Vagina (tissue), 2 donors: ENCODE results near the gene ARTN.

Source experiments
- POLR2A ChIP-seq, 2 donors: fragments of 450-650 bp; IDR thresholded peaks; one replicate each; pipeline ENCODE4 v1.6.1; 2017; ENCODE audit warnings: antibody characterized with exemption in 2 of 2, mild to moderate bottlenecking in 2 of 2, moderate library complexity in 2 of 2
- POLR2AphosphoS5 ChIP-seq, 2 donors: sonication (generic); formaldehyde crosslinking; IDR thresholded peaks; one replicate each; pipeline ENCODE4 v1.9.0; 2017; ENCODE audit warnings: antibody characterized with exemption in 2 of 2, mild to moderate bottlenecking in 2 of 2, low read depth in 1 of 2; ENCODE audit not compliant: insufficient read depth in 1 of 2
- TF ChIP-seq, protein P1 (sequence below), 3 experiments: fragments of 450-650 bp in 2 of 3; fragments of 200-600 bp in 1 of 3; sonication (generic) in 1 of 3; IDR thresholded peaks; one replicate each; pipeline ENCODE4 v1.5.1; 2017 to 2019; ENCODE audit warnings: antibody characterized with exemption in 3 of 3, mild to moderate bottlenecking in 2 of 3, moderate library complexity in 2 of 3

DNA sequence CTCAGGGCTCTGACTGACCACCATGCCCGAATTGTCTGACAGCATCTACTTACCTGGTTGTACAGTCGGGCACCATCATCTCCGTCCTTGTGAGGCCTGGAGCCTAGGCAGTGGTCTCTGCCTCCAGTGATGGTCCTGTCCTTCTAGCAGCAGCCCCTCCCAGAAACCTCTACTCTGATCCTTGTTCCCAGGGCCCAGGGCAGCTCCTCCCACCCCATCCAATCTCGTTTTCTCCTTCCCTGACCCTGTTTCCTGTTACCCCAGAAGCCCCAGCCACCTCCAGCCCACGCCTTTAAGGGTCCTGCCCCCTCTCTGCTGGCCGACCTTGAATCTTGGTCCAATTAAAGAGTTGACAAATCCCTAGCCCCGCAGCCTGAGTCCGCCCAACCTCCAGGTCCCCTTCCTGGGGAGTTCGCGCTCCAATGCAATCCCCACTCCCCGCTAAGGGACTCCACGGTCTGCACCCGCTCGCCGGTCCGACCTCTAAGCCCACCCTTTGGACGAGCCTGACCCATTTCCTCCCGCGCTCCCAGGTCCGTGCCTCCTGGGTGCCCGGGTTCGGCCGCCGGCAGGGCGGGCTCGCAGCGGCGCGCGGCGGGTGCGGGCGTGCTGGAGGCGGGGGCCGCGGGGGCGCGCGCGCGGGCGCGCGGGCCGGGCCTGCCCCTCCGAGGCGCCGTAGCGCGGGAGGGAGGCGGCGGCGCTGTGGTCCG, 45.1 kb downstream of the ARTN start, which contains the start of gene B4GALT2:
- TF ChIP-seq, protein P1, sequence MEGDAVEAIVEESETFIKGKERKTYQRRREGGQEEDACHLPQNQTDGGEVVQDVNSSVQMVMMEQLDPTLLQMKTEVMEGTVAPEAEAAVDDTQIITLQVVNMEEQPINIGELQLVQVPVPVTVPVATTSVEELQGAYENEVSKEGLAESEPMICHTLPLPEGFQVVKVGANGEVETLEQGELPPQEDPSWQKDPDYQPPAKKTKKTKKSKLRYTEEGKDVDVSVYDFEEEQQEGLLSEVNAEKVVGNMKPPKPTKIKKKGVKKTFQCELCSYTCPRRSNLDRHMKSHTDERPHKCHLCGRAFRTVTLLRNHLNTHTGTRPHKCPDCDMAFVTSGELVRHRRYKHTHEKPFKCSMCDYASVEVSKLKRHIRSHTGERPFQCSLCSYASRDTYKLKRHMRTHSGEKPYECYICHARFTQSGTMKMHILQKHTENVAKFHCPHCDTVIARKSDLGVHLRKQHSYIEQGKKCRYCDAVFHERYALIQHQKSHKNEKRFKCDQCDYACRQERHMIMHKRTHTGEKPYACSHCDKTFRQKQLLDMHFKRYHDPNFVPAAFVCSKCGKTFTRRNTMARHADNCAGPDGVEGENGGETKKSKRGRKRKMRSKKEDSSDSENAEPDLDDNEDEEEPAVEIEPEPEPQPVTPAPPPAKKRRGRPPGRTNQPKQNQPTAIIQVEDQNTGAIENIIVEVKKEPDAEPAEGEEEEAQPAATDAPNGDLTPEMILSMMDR (IDR thresholded peaks at IDR 0.05) = no peak
- TF ChIP-seq POLR2A (IDR thresholded peaks at IDR 0.05) (no peak), POLR2AphosphoS5 (IDR thresholded peaks at IDR 0.05; ENCODE audit: insufficient read depth in 1 of 2, low read depth in 1 of 2) (no peak)
